ENCODE measurements around the gene PIP4P1. TPM values are rescaled to one million over a fixed set of nuclear protein-coding genes. Genes with fewer than 3 reads are reported as not detected.

The PIP4P1 gene
- total RNA-seq, 5 donors from 2014 or later (not counting 1 experiment from before 2014, with no cell fraction given), result 54.2 to 72.8 (median 57.5) TPM

- no peak for ATAC-seq (replicated peaks in 1 of 4)
- Mint-ChIP-seq H3K27ac (peak overlapping the region; percentile 93 to 98), H3K27me3 (no peaks in the 10 kb centered on the region), H3K4me3 (peak overlapping the region; percentile 92 to 99 (median 97)), H3K9me3 (no peaks in the 10 kb centered on the region), H3K4me1 (peaks cover 53 to 62% (median 61%) of the 10 kb centered on the region in 3 donors), H3K36me3 (peaks cover 41% of the 10 kb centered on the region)
- 0% methylated on average over 2 of the region's 2 CpGs for WGBS (ENCODE audit: insufficient coverage)
- Histone ChIP-seq H3K36me3 (ENCODE audit: control insufficient read depth in 2 of 2, extremely low read depth in 1 of 2, insufficient read depth in 1 of 2, low read length in 1 of 2) (peaks cover 0 to 35% of the 10 kb centered on the region in 2 donors), H3K4me1 (ENCODE audit: control insufficient read depth in 1 of 2, extremely low read depth in 1 of 2, insufficient read depth in 2 of 2, low read length in 2 of 2) (peaks cover 19 to 35% of the 10 kb centered on the region in 2 experiments), H3K27ac (ENCODE audit: low read length) (peak overlapping the region; percentile 59), H3K4me3 (ENCODE audit: control insufficient read depth in 1 of 2, extremely low read depth in 1 of 2, low read length in 1 of 2) (peak overlapping the region; percentile 74 to 86), H3K27me3 (replicated peaks in 1 of 2; ENCODE audit: control insufficient read depth in 2 of 2, extremely low read depth in 1 of 2, insufficient read depth in 2 of 2, low read length in 1 of 2) (no peaks in the 10 kb centered on the region), H3K9me3 (no peaks in the 10 kb centered on the region)
- ChIA-PET CTCF (interaction anchor here in 1 of 2 donors (0.5 to 1.8 kb wide), 4 partner anchors 9 to 139 kb away, joined by 3 to 9 read pairs (median 4); partner anchors contain the start of gene PIP4P1), POLR2A (interaction anchor here (0.7 to 2.2 kb wide), 4 partner anchors 9 to 100 kb away, joined by 3 to 21 read pairs (median 8); partner anchors contain the start of genes APEX1 (in 1 of the 2), OSGEP (in 1 of the 2) and PIP4P1 (in 1 of the 2))
- DNase-seq, result no peak
Measured at GRCh38 chr14:20470603-20470901, 9.3 kb upstream of the PIP4P1 start.

GRCh38 chr14:20469890-20470602 is 8.8 kb upstream of the PIP4P1 start:
- H3K27me3 ChIP-seq (replicated peaks in 1 of 2; ENCODE audit: control insufficient read depth in 2 of 2, extremely low read depth in 1 of 2, insufficient read depth in 2 of 2, low read length in 1 of 2), result no peaks in the 10 kb centered on the region
- peaks cover 19 to 33% of the 10 kb centered on the region in 2 experiments for H3K4me1 ChIP-seq (ENCODE audit: control insufficient read depth in 1 of 2, extremely low read depth in 1 of 2, insufficient read depth in 2 of 2, low read length in 2 of 2)
- no peaks in the 10 kb centered on the region for H3K9me3 ChIP-seq
- peak overlapping the region; percentile 59 for H3K27ac ChIP-seq (ENCODE audit: low read length)
- Mint-ChIP-seq H3K27ac (peak overlapping the region; percentile 93 to 98), H3K4me1 (peaks cover 48 to 57% (median 56%) of the 10 kb centered on the region in 3 donors), H3K9me3 (no peaks in the 10 kb centered on the region), H3K4me3 (peak overlapping the region; percentile 92 to 99 (median 97)), H3K36me3 (peaks cover 36% of the 10 kb centered on the region), H3K27me3 (no peaks in the 10 kb centered on the region)
- H3K36me3 ChIP-seq (ENCODE audit: control insufficient read depth in 2 of 2, extremely low read depth in 1 of 2, insufficient read depth in 1 of 2, low read length in 1 of 2), result peaks cover 0 to 30% of the 10 kb centered on the region in 2 donors
- ChIA-PET POLR2A (interaction anchor here (0.7 to 2.2 kb wide), 8 partner anchors 8 to 128 kb away, joined by 3 to 21 read pairs (median 3); partner anchors contain the start of genes PIP4P1 (in 2 of the 2), APEX1 (in 1 of the 2), OSGEP (in 1 of the 2) and PARP2 (in 1 of the 2)), CTCF (interaction anchor here (0.5 to 1.8 kb wide), 10 partner anchors 9 to 908 kb away, joined by 3 to 9 read pairs (median 4); partner anchors contain the start of gene PIP4P1 (in 1 of the 2))
- peak in 27 of 35 experiments; percentile 4 to 62 (median 19) for DNase-seq
- no CpG with 5 or more reads among the region's 12 CpGs for WGBS (ENCODE audit: insufficient coverage)
- peak; percentile 40 to 55 (median 44) for ATAC-seq (replicated peaks in 1 of 4)
- H3K4me3 ChIP-seq (ENCODE audit: control insufficient read depth in 1 of 2, extremely low read depth in 1 of 2, low read length in 1 of 2), result peak overlapping the region; percentile 74 to 86

- Mint-ChIP-seq H3K4me3 (peak within 1 kb of the TSS; percentile 92 to 99 (median 97)), H3K4me1 (peaks cover 42 to 51% (median 50%) of the 10 kb centered on the region in 3 donors), H3K27ac (peak within 1 kb of the TSS; percentile 93 to 98), H3K9me3 (no peaks in the 10 kb centered on the region), H3K36me3 (peaks cover 30% of the 10 kb centered on the region), H3K27me3 (no peaks in the 10 kb centered on the region)
- H3K4me3 ChIP-seq (ENCODE audit: control insufficient read depth in 1 of 2, extremely low read depth in 1 of 2, low read length in 1 of 2), result peak within 1 kb of the TSS; percentile 74 to 86
- POLR2A ChIA-PET, result interaction anchor here (0.7 to 2.2 kb wide), 8 partner anchors 8 to 127 kb away, joined by 3 to 21 read pairs (median 3); partner anchors contain the start of genes PIP4P1 (in 2 of the 2), APEX1 (in 1 of the 2), OSGEP (in 1 of the 2) and PARP2 (in 1 of the 2)
- H3K9me3 ChIP-seq, result no peaks in the 10 kb centered on the region
- CTCF ChIA-PET, result interaction anchor here (0.6 to 1.8 kb wide), 9 partner anchors 8 to 908 kb away, joined by 3 to 9 read pairs (median 4); partner anchors contain the start of gene PIP4P1 (in 1 of the 2)
- H3K27me3 ChIP-seq (replicated peaks in 1 of 2; ENCODE audit: control insufficient read depth in 2 of 2, extremely low read depth in 1 of 2, insufficient read depth in 2 of 2, low read length in 1 of 2), result no peaks in the 10 kb centered on the region
- H3K36me3 ChIP-seq (ENCODE audit: control insufficient read depth in 2 of 2, extremely low read depth in 1 of 2, insufficient read depth in 1 of 2, low read length in 1 of 2), result peaks cover 0 to 23% of the 10 kb centered on the region in 2 donors
- DNase-seq, result peak; percentile 66 to 93 (median 81)
- peak; percentile 88 to 93 (median 92) for ATAC-seq (replicated peaks in 1 of 4)
- H3K27ac ChIP-seq (ENCODE audit: low read length), result peak within 1 kb of the TSS; percentile 59
- under 1% methylated on average over 35 of the region's 40 CpGs for WGBS (ENCODE audit: insufficient coverage)
- H3K4me1 ChIP-seq (ENCODE audit: control insufficient read depth in 1 of 2, extremely low read depth in 1 of 2, insufficient read depth in 2 of 2, low read length in 2 of 2), result peaks cover 19 to 30% of the 10 kb centered on the region in 2 experiments
Measured at GRCh38 chr14:20469242-20469889, 8.1 kb upstream of the PIP4P1 start, which contains the start of gene PNP. TSS of gene PNP (plus strand) at chr14:20469406. CDS start at chr14:20469525, 119 bp downstream.

GRCh38 chr14:20468764-20469241 is 7.6 kb upstream of the PIP4P1 start:
- ChIA-PET CTCF (interaction anchor here in 1 of 2 donors (1.7 kb wide), 1 partner anchor 55 kb away, joined by 3 read pairs; the partner anchor contains the start of gene TEP1), POLR2A (no interaction called here)
- Histone ChIP-seq H3K27ac (ENCODE audit: low read length) (peak overlapping the region; percentile 59), H3K4me3 (ENCODE audit: control insufficient read depth in 1 of 2, extremely low read depth in 1 of 2, low read length in 1 of 2) (peak overlapping the region; percentile 74 to 86), H3K27me3 (replicated peaks in 1 of 2; ENCODE audit: control insufficient read depth in 2 of 2, extremely low read depth in 1 of 2, insufficient read depth in 2 of 2, low read length in 1 of 2) (no peaks in the 10 kb centered on the region), H3K36me3 (ENCODE audit: control insufficient read depth in 2 of 2, extremely low read depth in 1 of 2, insufficient read depth in 1 of 2, low read length in 1 of 2) (peaks cover 0 to 18% of the 10 kb centered on the region in 2 donors), H3K9me3 (no peaks in the 10 kb centered on the region), H3K4me1 (ENCODE audit: control insufficient read depth in 1 of 2, extremely low read depth in 1 of 2, insufficient read depth in 2 of 2, low read length in 2 of 2) (peaks cover 19 to 30% of the 10 kb centered on the region in 2 experiments)
- ATAC-seq (replicated peaks in 1 of 4), result peak in 1 of 4 experiments; percentile 3
- Mint-ChIP-seq H3K4me1 (peaks cover 36 to 46% (median 44%) of the 10 kb centered on the region in 3 donors), H3K27ac (peak overlapping the region; percentile 93 to 98), H3K4me3 (peak overlapping the region; percentile 92 to 99 (median 97)), H3K9me3 (no peaks in the 10 kb centered on the region), H3K27me3 (no peaks in the 10 kb centered on the region), H3K36me3 (peaks cover 24% of the 10 kb centered on the region)
- 2% methylated on average over 7 of the region's 16 CpGs for WGBS (ENCODE audit: insufficient coverage)
- no peak for DNase-seq

GRCh38 chr14:20460458-20461224 is 593 bp downstream of the PIP4P1 start:
- peak; percentile 13 to 26 (median 22) for ATAC-seq (replicated peaks in 1 of 4)
- peaks cover 18 to 32% of the 10 kb centered on the region in 2 experiments for H3K4me1 ChIP-seq (ENCODE audit: control insufficient read depth in 1 of 2, extremely low read depth in 1 of 2, insufficient read depth in 2 of 2, low read length in 2 of 2)
- ChIA-PET POLR2A (interaction anchor here (0.6 to 1.6 kb wide), 9 partner anchors 8 to 117 kb away, joined by 3 to 21 read pairs (median 4); partner anchors contain the start of genes PARP2 (in 1 of the 2) and PNP (in 1 of the 2)), CTCF (interaction anchor here in 1 of 2 donors (1.0 to 1.6 kb wide), 10 partner anchors 9 to 223 kb away, joined by 3 to 14 read pairs (median 6); partner anchors contain the start of genes PARP2 and PNP)
- peaks cover 24 to 40% (median 31%) of the 10 kb centered on the region in 3 donors for H3K4me1 Mint-ChIP-seq
- peak overlapping the region; percentile 94 for H3K27ac Mint-ChIP-seq
- peak; percentile 29 to 82 (median 72) for DNase-seq
- H3K4me3 Mint-ChIP-seq, result peak overlapping the region; percentile 84 to 92 (median 88)
- WGBS (ENCODE audit: insufficient coverage), result 4% methylated on average over 22 of the region's 32 CpGs
- no peaks in the 10 kb centered on the region for H3K27me3 Mint-ChIP-seq
- peak overlapping the region; percentile 90 for H3K27ac ChIP-seq (ENCODE audit: low read length)
- peak overlapping the region; percentile 68 to 76 for H3K4me3 ChIP-seq (ENCODE audit: control insufficient read depth in 1 of 2, extremely low read depth in 1 of 2, low read length in 1 of 2)
- H3K36me3 ChIP-seq (ENCODE audit: control insufficient read depth in 2 of 2, extremely low read depth in 1 of 2, insufficient read depth in 1 of 2, low read length in 1 of 2), result peaks cover 7 to 43% of the 10 kb centered on the region in 2 donors
- H3K9me3 ChIP-seq, result no peaks in the 10 kb centered on the region
- no peaks in the 10 kb centered on the region for H3K27me3 ChIP-seq (replicated peaks in 1 of 2; ENCODE audit: control insufficient read depth in 2 of 2, extremely low read depth in 1 of 2, insufficient read depth in 2 of 2, low read length in 1 of 2)
- peaks cover 27% of the 10 kb centered on the region for H3K36me3 Mint-ChIP-seq
- no peaks in the 10 kb centered on the region for H3K9me3 Mint-ChIP-seq

Data from T-cell (primary cell).